GM21423 (cell line): Measurements from ENCODE around the gene ST6GALNAC3.
A peak's percentile ranks its signal among the peaks of the same experiment; 100 is the strongest.
"Not testable (repeated sequence)": the region's sequence is repeated elsewhere in the genome, so short reads cannot be mapped to it uniquely, and the experiment has no call there.

Experiments used
- ATAC-seq: cut with Tn5 transposase; IDR thresholded peaks from one replicate; pipeline ENCODE4 v1.9.1; 2021; ENCODE audit warnings: mild to moderate bottlenecking, moderate library complexity; ENCODE audit not compliant: unreplicated experiment

The ST6GALNAC3 gene

GRCh38 chr1:76074321-76075187 lies at the start of gene ST6GALNAC3:
ST6GALNAC3 (plus strand) TSS chr1:76074746.
- peak; percentile 91 for ATAC-seq

- ATAC-seq: no peak
Measured at GRCh38 chr1:76027341-76027740, 47.2 kb upstream of the ST6GALNAC3 start.

GRCh38 chr1:76029331-76029730 lies 45.2 kb upstream of the ST6GALNAC3 start:
- no peak for ATAC-seq

- no peak for ATAC-seq
Measured at GRCh38 chr1:76031496-76031895, 43.0 kb upstream of the ST6GALNAC3 start.

GRCh38 chr1:76033800-76034475 lies 40.6 kb upstream of the ST6GALNAC3 start:
- no peak for ATAC-seq

GRCh38 chr1:76035053-76035452 lies 39.5 kb upstream of the ST6GALNAC3 start:
- ATAC-seq: no peak

GRCh38 chr1:76037324-76037723 lies 37.2 kb upstream of the ST6GALNAC3 start:
- ATAC-seq: no peak

GRCh38 chr1:76038287-76039004 lies 36.1 kb upstream of the ST6GALNAC3 start:
- no peak for ATAC-seq

- ATAC-seq: no peak
Measured at GRCh38 chr1:76046149-76046548, 28.4 kb upstream of the ST6GALNAC3 start.

- ATAC-seq: no peak
Measured at GRCh38 chr1:76048219-76048618, 26.3 kb upstream of the ST6GALNAC3 start.

- no peak for ATAC-seq
Measured at GRCh38 chr1:76048926-76049325, 25.6 kb upstream of the ST6GALNAC3 start.

GRCh38 chr1:76049498-76049897 lies 25.0 kb upstream of the ST6GALNAC3 start:
- no peak for ATAC-seq

- not testable (repeated sequence) for ATAC-seq
Measured at GRCh38 chr1:76050073-76050472, 24.5 kb upstream of the ST6GALNAC3 start.

- no peak for ATAC-seq
Measured at GRCh38 chr1:76053021-76053420, 21.5 kb upstream of the ST6GALNAC3 start.

- no peak for ATAC-seq
Measured at GRCh38 chr1:76054359-76054758, 20.2 kb upstream of the ST6GALNAC3 start.

GRCh38 chr1:76055987-76056386 lies 18.6 kb upstream of the ST6GALNAC3 start:
- ATAC-seq: no peak

GRCh38 chr1:76059451-76059850 lies 15.1 kb upstream of the ST6GALNAC3 start:
- ATAC-seq: no peak

- no peak for ATAC-seq
Measured at GRCh38 chr1:76065270-76065669, 9.3 kb upstream of the ST6GALNAC3 start.

GRCh38 chr1:76066394-76066793 lies 8.2 kb upstream of the ST6GALNAC3 start:
- no peak for ATAC-seq

- no peak for ATAC-seq
Measured at GRCh38 chr1:76068542-76068941, 6.0 kb upstream of the ST6GALNAC3 start.

GRCh38 chr1:76068953-76069561 lies 5.5 kb upstream of the ST6GALNAC3 start:
- ATAC-seq: no peak
